Right renal cortex interstitium (tissue), 3 donors: ENCODE data around the gene TAC1. TPM values are rescaled to one million over a fixed set of nuclear protein-coding genes. Genes with fewer than 3 reads are reported as not detected.
"Not testable (repeated sequence)": the region's sequence is repeated elsewhere in the genome, so short reads cannot be mapped to it uniquely, and the experiment has no call there.

Source experiments
- DNase-seq, 3 donors: peaks; one replicate each; pipeline ENCODE4 v3.0.0-alpha.2; 2013; ENCODE audit warnings: low read depth in 3 of 3, low spot score in 2 of 3
- polyA plus RNA-seq, 3 donors: library from polyadenylated mRNA; unstranded; fragments of 120-200 nt; gene quantifications; one replicate each; pipeline ENCODE4 v1.2.1, GENCODE V29; 2013; ENCODE audit not compliant: insufficient read length in 3 of 3

The TAC1 gene, protein sequence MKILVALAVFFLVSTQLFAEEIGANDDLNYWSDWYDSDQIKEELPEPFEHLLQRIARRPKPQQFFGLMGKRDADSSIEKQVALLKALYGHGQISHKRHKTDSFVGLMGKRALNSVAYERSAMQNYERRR
- under 1 TPM; 0.49 to 0.83 (median 0.60) TPM for polyA plus RNA-seq

DNA sequence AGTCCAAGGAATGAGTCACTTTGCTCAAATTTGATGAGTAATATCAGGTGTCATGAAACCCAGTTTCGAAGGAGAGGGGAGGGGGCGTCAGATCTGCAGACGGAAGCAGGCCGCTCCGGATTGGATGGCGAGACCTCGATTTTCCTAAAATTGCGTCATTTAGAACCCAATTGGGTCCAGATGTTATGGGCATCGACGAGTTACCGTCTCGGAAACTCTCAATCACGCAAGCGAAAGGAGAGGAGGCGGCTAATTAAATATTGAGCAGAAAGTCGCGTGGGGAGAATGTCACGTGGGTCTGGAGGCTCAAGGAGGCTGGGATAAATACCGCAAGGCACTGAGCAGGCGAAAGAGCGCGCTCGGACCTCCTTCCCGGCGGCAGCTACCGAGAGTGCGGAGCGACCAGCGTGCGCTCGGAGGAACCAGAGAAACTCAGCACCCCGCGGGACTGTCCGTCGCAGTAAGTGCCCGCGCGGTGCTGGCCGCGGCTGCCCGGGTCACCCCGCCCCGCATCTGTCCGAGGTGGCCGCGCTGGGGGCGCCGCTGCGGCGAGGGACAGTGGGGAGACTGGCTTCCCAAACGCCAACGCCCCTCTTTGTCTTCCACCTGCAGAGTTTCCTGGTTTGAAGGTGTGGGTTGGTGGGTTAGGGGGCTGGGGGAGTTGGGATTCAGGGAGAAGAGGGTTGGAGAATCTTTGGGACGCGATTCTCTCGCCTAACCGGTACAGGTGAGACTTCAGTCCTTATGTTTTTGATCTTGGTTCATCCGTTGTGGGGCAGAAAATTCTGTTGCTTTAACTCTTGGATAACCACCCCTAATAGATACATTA, at the start of gene TAC1:
TSS of gene TAC1 (plus strand) at position 351 of the 829 bp plus-strand sequence. CDS start 527 bp downstream, outside the sequence.
- DNase-seq, result no peak

DNA sequence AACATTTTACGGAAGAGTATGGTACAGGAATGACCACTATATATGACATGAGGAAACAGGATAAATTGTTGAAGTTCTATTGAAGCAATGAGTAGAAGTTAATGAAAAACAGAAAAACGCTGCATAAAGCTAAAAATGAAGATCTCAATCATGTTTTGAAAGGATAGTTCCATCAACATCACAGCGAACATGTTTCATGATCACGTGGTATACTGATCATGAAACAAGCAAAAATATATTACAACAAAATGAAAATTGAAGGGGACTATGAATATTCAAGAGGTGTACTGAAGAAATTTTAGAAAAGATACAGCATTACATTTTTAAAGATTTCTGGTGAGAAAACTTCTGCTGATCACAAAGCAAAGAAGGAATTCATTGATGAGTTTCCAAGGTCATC, 45.9 kb upstream of the TAC1 start:
- no peak for DNase-seq

DNA sequence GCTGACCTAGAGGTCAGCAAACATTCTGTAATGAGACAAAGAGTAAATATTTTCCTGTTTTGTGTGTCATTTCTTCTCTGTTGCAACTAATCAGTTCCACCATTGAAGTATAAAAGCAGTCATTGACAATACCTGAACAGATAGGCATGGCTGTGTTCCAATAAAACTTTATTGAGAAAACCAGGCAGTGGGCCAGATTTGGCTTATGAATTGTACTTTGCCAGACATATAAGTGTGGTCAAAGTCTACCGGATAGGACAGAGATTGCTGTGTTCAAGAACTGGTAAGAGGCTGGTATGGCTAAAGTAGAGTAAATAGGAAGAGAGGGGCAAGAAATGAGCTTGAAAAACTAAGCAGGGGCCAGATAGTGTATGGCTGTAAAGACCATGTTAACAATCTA, 38.3 kb upstream of the TAC1 start:
- DNase-seq, result no peak

DNA sequence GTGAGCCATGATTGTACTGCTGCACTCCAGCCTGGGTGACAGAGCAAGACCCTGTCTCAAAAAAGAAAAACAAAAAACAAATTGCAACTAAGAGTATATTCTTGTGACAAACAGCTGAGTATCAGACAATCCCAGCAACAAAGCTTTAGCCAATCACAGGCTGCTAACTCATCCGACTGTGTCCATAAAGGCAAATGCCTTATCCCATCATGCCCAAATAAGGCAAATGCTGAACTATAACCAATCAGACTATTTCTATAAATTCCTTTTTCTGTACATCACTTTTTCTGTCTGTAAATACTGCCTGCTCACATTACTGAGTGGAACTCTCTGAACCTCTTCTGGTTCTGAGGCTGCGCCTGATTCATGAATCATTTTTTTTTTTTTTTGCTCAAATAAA, 37.5 kb upstream of the TAC1 start:
- DNase-seq, result no peak

DNA sequence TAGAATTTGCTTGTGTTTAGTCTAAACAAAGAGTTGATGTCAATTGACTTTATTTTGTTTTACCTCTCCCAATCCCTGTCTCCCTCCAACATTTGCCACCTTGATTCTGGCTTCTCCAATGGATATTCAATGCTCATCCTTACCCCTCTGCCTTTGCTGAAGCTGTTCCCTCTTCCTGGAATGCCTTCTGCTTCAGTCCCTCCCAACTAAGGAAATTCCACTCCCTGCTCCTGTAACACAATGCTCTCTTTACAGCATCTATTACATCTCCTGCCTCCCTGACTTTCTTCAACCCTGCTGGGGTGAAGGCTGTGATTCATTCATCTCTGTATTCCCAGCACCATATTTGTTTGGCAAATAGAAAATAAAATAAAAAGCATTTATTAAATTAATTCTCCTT, 34.5 kb upstream of the TAC1 start:
- no peak for DNase-seq

DNA sequence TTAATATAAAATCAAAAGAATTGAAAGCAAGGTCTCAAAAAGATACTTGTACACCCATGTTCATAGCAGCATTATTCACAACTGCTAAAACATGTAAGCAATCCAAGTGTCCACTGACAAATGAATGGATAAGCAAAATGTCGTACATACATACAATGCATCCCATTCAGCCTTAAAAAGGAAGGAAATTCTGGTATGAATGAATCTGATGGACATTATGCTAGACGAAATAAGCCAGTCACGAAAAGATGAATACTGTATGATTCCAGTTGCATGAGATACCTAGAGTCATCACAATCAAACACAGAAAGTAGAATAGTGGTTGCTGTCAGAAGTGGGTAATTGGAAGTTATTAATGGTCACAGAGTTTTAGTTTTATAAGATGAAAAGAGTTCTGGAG, 9.5 kb upstream of the TAC1 start:
- DNase-seq, result no peak

DNA sequence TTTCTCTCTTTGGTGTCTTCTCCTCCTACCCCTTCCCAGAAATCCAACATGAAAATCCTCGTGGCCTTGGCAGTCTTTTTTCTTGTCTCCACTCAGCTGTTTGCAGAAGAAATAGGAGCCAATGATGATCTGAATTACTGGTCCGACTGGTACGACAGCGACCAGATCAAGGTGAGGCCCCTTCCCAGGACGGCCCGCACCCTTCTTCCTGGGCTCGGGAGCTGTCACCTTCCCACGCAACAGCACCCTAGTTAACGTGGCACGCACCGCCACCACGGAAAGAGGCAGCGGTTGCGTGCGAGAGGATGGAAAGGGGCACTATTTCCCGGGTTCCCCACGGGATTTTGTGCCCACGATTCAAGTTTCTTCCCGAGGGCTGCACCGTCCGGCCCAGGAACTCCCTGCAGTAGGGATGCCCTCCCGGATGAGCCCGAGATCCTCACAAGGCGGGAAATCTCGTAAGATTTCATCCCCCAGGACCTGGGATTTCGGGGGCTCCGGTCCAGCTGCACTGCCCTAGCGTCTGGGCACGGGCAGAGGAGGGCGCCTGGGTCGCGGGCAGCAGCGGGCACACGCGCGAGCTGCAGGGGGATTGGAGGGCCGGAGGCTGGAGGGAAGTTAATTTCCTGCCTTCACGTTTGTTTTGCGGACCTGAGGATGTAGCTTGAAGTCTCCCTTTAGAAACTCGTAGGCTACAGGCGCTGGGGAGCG, 834 bp downstream of the TAC1 start:
- DNase-seq, result no peak

DNA sequence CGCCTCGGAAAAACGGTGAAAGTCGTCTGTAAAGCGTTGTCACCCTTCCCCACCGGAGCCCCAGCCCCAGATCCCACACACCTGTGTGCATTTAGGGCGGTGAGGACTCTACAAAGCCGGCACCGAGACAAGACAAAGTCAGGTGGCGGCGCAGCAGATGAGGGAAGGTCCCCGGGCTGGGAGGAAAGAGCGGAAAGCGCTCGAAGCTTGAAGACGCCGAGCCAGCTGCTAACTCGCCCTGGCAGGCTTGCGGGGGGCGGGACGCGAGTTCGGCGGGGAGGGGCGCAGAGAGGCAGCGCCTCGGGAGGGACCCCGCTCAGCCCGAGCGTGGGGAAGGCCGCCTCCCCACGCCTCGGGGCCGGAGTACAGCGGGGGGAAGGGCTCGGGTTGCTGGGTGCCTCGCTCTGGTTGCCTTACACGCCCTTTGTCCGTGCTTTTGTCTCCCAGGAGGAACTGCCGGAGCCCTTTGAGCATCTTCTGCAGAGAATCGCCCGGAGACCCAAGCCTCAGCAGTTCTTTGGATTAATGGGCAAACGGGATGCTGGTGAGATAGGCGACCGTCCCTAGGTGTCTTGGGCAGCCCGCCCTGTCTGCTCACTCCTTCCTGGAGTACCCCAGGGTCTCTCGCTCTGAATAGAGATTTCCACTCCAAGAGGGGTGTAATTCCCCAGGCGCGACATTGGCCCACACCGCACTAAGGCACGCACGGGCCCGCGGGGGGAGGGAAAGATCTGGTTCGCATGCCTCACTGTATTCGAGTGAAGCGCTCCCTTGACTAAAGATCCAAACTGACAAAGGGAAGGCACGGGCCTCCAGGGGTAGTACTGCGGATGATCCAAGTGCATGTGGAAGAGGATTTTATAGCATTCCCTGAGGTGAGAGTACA, 1.6 kb downstream of the TAC1 start:
- no peak for DNase-seq

DNA sequence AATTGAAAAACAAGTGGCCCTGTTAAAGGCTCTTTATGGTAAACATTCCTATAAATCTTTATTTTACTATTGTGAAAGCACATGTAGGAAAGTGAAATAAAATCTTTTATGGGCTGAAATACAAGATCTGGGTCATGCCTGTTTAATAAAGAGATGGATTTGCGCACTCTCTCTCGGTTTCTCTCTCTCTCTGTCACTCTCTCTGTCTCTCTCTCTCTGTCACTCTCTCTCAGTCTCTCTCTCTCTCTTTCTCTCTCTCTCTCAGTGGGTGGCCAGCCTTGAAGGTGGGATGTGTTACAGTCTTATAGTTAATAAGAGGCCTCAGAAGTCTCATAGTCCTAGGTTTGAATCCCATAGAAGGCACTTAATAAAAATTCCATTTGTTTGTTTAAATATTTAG, 2.4 kb downstream of the TAC1 start:
- DNase-seq, result no peak

DNA sequence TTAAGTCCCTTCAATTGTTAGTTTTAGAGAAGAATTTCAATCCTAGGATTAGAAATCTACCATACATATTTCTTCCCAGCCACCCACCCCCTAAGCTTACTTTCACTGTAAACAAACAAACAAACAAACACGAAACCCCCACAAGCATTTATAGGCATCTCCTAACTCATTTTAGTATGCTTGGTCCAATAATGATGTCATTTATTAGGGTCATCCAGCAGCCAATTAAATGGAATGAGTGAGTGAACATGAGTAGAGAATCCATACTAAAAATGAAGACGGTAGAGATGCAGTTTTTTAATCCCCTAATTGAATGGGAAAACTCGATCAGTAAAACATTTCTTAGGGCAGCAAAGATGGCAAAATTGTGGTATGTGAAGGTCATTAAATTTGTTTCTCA, 3.2 kb downstream of the TAC1 start:
- no peak for DNase-seq

DNA sequence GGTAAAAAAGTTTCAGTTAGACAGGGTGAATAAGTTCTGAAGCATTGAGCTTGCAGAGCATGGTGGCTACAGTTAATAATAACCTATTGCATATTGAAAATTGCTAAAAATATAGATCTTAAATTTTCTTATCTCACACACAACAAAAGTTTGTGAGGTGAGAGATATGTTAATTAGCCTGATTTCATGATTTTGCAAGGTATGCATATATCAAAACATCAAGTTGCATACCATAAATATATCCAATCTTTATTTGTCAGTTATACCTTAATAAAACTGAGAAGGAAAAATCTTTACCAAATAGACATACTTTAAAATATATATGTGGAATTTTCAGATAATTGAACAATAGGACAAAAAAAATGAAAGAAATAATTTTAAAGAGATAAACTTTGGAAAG, 16.6 kb downstream of the TAC1 start:
- DNase-seq, result no peak

DNA sequence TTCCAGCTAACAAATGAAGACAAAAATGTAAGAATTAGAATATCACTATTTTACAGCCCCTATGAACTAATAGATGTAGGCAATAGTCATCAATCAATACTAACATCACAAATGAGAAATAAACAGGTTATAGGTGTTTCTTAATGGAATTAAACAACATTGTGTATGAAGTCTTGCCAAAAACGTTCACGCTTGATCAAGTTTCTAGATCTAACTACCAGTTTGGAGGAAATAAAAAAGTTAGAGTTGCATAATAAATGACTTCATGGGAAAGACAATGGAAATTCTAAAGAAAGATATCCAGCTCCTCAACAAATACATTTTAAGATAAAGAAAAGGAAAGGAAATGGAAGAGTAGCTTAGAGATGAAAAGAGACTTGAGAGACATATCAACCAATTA, 19.7 kb downstream of the TAC1 start:
- no peak for DNase-seq

DNA sequence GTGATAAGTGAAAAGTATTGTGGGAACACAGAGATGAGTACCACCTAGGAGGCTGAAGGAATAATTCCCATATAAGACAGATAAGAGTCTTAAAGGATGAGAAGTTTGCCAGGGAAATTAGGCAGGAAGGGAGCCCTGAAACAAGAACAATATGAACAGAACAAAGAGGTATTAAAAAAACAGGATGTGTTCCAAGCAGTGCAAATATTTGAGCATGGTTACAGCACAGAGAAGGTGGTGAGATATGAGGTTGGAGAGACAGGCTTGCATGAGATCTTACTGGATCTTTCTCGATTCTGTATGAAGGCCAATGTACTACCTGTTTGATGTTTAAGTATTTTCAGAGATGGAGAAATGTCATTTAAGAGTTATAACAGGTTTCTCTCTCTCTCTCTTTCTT, 20.3 kb downstream of the TAC1 start:
- DNase-seq, result no peak

DNA sequence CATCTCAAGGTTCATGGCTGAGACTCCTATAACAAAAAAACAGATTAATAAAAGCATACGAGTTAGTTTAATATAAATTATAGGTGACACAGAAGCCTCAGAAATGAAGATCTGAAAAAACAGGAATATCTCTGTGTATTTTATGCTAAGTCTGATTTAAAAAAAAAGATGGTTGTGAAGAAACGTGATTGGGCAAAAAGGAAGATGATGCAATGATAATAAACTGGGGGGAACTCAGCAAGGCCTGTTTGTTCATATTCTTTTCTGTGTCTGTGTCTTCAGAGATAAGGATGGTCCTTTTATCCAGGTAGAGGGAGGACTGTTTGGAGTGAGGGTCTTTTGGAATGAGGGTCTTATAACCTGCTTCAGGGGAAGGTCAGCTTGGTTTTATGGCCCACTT, 25.9 kb downstream of the TAC1 start:
- no peak for DNase-seq

DNA sequence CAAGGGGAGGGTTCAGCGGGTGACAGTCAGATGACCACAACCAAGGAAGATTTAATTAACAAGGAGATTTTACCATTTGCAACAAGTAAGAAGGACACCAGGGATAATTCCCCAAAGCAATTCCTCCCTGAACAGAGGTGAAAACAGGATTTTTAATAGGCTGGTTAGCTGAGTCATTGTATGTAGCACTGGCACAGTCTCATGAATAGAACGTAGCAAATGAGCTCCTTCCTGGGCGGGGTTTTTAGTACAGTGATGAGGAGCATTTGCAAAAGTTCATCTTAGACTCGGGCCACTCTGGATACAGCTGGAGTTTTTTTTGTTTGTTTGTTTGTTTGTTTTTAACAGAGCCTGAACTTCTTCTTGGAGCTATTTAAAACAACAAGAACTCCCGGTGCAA, 39.0 kb downstream of the TAC1 start:
- DNase-seq, result no peak

DNA sequence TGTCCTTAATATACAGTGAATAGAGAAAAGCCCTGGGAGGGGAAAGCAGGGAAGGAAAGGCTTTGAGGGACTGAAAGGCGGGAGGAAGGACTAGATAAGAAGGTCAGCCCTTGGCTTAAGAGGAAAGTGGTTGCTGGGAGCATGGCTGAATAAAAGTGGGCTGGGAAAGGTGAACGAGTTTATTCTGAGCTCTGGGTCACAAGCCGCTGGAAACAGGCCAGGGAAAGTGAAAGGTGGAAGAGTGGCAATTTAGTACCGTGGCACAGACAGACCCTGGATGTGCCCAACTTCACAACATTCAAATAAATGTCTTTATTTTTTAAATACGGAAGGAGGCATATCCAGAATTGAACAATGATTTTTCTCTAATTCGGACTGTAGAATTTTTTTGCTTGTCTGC, 39.7 kb downstream of the TAC1 start:
- DNase-seq, result no peak

DNA sequence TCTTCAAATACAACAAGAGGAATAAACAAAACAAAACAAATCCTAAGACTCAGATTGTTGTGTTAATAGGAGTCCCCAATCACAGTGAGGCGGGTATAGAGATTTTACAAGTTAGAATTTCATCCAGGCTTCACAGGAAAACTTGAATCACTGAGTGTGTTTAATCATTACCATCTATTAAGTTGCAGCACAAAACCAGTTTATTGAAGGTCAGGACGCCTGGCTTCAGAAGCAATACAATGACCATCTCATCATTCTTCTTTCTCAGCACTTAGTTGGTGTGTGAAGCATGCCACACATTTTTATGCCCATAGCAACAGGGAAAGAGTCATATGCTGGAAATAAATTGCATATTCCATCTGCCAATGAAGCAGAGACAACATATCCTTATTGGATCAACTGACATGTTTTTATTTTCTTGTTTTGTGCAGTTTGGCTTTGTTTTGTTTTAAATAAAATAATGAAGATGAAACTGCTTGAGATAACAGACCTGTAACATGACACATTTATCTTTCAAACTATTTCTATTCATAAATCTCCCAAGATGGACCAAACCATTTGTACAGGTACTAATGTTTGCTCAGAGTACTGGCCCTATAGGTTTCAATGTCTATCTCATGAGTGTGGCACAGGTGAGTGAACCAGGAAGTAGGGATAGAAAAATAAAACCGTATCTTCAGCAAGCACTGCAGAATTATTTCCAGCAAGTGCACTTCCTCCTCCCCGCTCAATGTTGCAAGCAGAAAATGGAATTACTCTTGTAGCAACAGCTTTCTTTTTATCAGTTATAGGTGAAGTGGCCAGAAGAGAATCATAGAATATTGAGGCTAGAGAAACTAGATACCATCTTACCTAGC, 40.4 kb downstream of the TAC1 start:
- no peak for DNase-seq

DNA sequence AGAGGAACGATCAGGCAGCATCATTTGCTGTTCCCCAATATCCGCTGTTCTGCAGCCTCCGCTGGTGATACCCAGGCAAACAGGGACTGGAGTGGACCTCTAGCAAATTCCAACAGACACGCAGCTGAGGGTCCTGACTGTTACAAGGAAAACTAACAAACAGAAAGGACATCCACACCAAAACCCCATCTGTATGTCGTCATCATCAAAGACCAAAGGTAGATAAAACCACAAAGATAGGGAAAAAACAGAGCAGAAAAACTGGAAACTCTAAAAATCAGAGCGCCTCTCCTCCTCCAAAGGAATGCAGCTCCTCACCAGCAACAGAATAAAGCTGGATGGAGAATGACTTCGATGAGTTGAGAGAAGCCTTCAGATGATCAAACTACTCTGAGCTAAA, 54.5 kb downstream of the TAC1 start:
- not testable (repeated sequence) for DNase-seq
